Endothelial cell (in vitro differentiated cells): ENCODE results near the gene SHC4. TPM values are rescaled to one million over a fixed set of nuclear protein-coding genes. Genes with fewer than 3 reads are reported as not detected.

Experiments used
- DNase-seq: peaks from one replicate; pipeline ENCODE4 v3.0.0; 2021; ENCODE audit warnings: low spot score
- H3K27ac Mint-ChIP-seq: one replicate; pipeline ENCODE4 v1.8.0; 2021; ENCODE audit warnings: mixed read lengths, inconsistent platforms; ENCODE audit not compliant: unreplicated experiment
- H3K27me3 Mint-ChIP-seq: one replicate; pipeline ENCODE4 v1.8.0; 2021; ENCODE audit warnings: mild to moderate bottlenecking, moderate library complexity, mixed read lengths, inconsistent platforms; ENCODE audit not compliant: unreplicated experiment
- H3K36me3 Mint-ChIP-seq: one replicate; pipeline ENCODE4 v1.8.0; 2021; ENCODE audit warnings: mild to moderate bottlenecking, low read depth, mixed read lengths, inconsistent platforms; ENCODE audit not compliant: unreplicated experiment
- H3K4me1 Mint-ChIP-seq: one replicate; pipeline ENCODE4 v1.8.0; 2021; ENCODE audit warnings: mild to moderate bottlenecking, mixed read lengths, inconsistent platforms; ENCODE audit not compliant: unreplicated experiment
- H3K4me3 Mint-ChIP-seq: one replicate; pipeline ENCODE4 v1.8.0; 2021; ENCODE audit warnings: mild to moderate bottlenecking, mixed read lengths, inconsistent platforms; ENCODE audit not compliant: unreplicated experiment
- H3K9me3 Mint-ChIP-seq: one replicate; pipeline ENCODE4 v1.8.0; 2021; ENCODE audit warnings: mixed read lengths, inconsistent platforms; ENCODE audit not compliant: unreplicated experiment
- total RNA-seq: library from RNA; stranded (reverse); fragmentation: NEBNext Ultra II Directional; extraction: Animal tissue kit (Norgen Biotek cat#: 25700); gene quantifications from one replicate; pipeline ENCODE4 v1.2.1, GENCODE V29; 2021; ENCODE audit not compliant: unreplicated experiment
- TF ChIP-seq, protein P1 (sequence below): fragments of 200-600 bp; sonication (generic); IDR thresholded peaks from one replicate; pipeline ENCODE4 v1.5.0; 2021; ENCODE audit warnings: antibody characterized with exemption; ENCODE audit not compliant: unreplicated experiment

The SHC4 gene
- total RNA-seq, 1 donor from 2014 or later = 6.8 TPM

DNA sequence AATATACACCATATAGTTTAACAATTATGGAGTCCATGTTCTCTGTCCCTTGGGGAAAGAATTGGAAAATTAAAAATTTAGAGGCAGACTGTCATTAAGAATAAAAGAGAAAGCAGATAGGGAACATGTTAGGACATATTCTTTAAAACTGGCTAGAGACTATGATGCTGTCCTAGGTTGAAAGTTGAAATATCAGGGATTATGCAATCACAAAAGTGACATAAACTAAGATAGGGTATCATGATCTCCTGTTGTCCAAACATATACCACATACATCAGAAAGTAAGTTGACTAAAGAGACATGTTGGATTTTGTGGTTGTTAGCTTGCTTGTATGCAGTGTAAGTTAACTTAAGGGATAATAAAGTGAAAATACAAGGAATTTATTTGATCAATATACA is 95.7 kb downstream of the SHC4 start:
- TF ChIP-seq, protein P1, sequence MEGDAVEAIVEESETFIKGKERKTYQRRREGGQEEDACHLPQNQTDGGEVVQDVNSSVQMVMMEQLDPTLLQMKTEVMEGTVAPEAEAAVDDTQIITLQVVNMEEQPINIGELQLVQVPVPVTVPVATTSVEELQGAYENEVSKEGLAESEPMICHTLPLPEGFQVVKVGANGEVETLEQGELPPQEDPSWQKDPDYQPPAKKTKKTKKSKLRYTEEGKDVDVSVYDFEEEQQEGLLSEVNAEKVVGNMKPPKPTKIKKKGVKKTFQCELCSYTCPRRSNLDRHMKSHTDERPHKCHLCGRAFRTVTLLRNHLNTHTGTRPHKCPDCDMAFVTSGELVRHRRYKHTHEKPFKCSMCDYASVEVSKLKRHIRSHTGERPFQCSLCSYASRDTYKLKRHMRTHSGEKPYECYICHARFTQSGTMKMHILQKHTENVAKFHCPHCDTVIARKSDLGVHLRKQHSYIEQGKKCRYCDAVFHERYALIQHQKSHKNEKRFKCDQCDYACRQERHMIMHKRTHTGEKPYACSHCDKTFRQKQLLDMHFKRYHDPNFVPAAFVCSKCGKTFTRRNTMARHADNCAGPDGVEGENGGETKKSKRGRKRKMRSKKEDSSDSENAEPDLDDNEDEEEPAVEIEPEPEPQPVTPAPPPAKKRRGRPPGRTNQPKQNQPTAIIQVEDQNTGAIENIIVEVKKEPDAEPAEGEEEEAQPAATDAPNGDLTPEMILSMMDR = no peak
- no peak overlapping the region for H3K27ac Mint-ChIP-seq
- no peak overlapping the region for H3K4me3 Mint-ChIP-seq
- no peaks in the 10 kb centered on the region for H3K27me3 Mint-ChIP-seq
- H3K36me3 Mint-ChIP-seq = peaks cover 11% of the 10 kb centered on the region
- no peak for DNase-seq
- H3K9me3 Mint-ChIP-seq = no peaks in the 10 kb centered on the region
- no peaks in the 10 kb centered on the region for H3K4me1 Mint-ChIP-seq

DNA sequence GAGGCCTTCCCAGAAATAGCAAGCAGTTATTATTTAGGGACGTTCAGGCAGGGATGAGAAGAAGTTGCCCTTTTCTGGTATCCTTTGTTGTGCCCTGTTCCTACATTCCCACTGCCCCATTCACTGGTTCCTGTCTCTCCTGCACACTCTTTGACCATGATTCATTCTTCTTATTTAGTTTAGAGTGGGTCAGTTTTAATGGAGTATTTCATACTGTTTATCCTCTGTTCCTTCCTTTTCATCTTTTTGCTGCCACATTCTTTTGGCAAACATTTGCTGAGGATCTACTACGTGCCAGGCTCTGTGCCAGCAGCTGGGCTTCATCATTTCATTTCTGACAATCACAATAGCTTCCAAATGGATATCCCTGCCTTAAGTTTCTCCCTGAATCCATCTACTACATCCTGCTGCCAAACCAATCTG is 97.6 kb downstream of the SHC4 start:
- H3K4me1 Mint-ChIP-seq = peaks cover 5% of the 10 kb centered on the region
- peaks cover 3% of the 10 kb centered on the region for H3K27me3 Mint-ChIP-seq
- no peaks in the 10 kb centered on the region for H3K9me3 Mint-ChIP-seq
- TF ChIP-seq, protein P1 = no peak
- DNase-seq = no peak
- no peak overlapping the region for H3K4me3 Mint-ChIP-seq
- H3K36me3 Mint-ChIP-seq = peaks cover 11% of the 10 kb centered on the region
- no peak overlapping the region for H3K27ac Mint-ChIP-seq

DNA sequence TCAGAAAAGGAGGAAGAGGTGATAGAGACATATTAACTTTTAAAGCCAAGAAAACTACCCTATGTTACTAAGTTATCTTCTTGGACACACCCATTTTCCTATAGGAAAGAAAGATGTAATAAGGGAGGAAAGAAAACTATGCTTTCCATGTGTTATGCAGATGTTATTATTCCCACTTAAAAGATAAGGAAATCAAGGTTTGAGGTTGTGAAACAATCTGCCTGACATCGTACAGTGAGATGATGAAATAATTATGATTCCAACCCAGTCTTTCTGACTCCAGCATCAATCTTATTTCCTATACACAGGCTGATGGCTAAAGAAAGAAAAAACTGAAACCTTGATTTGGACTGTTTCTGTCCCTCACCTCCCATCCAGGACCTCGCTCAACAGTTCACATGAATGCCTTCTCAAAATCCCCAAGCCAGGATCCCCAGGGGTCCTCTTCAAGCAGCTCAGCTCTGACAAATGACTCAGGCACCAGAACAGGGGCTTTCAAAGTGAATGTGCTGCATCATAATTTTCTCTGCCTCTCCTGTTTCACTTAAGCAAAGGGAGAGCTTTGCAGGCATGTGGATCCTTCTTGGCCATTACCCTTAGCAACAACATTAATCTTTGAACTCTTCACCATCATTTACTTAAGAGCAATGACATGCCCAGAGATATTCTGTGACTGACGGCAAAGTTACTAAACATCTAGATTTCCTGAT is 98.2 kb downstream of the SHC4 start:
- Mint-ChIP-seq H3K27ac (no peak overlapping the region), H3K9me3 (no peaks in the 10 kb centered on the region), H3K4me3 (peak overlapping the region; percentile 16), H3K27me3 (peaks cover 3% of the 10 kb centered on the region), H3K36me3 (peaks cover 11% of the 10 kb centered on the region), H3K4me1 (peaks cover 5% of the 10 kb centered on the region)
- TF ChIP-seq, protein P1 = no peak
- no peak for DNase-seq

DNA sequence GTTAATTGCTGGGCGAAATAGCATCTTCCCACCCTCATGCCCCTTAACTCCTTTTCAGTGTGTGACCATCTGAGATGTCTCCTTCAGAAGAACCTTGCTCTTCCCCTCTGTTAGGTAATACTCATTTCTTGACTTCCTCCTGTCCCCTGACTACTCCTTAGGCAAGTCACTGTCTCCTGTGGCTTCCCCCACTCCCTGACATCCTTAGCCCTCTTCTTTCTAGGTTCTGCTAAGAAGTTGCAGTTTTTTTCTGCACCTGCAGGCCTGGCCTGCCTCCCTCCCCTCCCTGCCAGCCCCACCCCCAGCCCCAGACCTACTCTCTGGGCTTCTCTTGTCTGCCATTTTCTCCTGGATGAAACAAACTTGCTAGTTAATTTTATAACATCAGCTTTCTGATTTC is 101.0 kb downstream of the SHC4 start:
- H3K4me3 Mint-ChIP-seq = no peak overlapping the region
- peaks cover 5% of the 10 kb centered on the region for H3K4me1 Mint-ChIP-seq
- DNase-seq = no peak
- no peak overlapping the region for H3K27ac Mint-ChIP-seq
- peaks cover 11% of the 10 kb centered on the region for H3K36me3 Mint-ChIP-seq
- TF ChIP-seq, protein P1 = no peak
- H3K27me3 Mint-ChIP-seq = peaks cover 3% of the 10 kb centered on the region
- H3K9me3 Mint-ChIP-seq = no peaks in the 10 kb centered on the region

DNA sequence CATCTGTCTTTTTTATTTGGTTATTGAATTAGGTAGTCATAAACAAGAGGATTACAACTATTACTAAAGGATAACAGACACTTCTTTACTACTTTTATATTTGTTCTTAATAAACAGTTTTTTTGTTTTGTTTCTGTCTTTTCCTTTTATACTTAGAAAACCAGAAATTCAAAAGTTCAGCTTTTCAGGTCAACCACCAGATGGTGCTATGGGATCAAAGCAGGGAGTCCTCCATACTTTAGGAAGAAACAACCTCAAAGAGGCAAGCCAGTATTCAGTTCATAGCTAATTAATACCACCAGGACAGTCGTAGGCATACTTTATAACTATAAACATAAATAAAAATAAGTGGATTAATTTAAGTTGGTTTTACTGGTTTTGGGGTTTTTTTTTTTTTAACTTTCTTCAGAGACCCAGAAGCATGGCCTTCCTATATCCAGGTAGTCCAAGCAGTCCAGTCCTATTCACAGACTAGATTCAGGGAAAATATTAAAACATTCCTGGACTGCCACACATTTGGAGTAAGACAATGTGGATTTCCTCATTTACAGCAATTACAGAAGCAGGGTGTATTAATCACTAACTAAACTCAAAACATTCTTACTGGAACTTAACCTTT is 101.8 kb downstream of the SHC4 start:
- no peak overlapping the region for H3K27ac Mint-ChIP-seq
- peaks cover 11% of the 10 kb centered on the region for H3K36me3 Mint-ChIP-seq
- no peaks in the 10 kb centered on the region for H3K9me3 Mint-ChIP-seq
- DNase-seq = peak; percentile 54
- H3K27me3 Mint-ChIP-seq = peaks cover 3% of the 10 kb centered on the region
- TF ChIP-seq, protein P1 = peak; percentile 78
- H3K4me3 Mint-ChIP-seq = no peak overlapping the region
- H3K4me1 Mint-ChIP-seq = peaks cover 5% of the 10 kb centered on the region
